Activated naive CD4-positive, alpha-beta T cell (primary cell): ENCODE results near the gene DNM3.
"Not testable (repeated sequence)": the region's sequence is repeated elsewhere in the genome, so short reads cannot be mapped to it uniquely, and the experiment has no call there.

Experiments used
- DNase-seq, 4 experiments: peaks; one replicate each; lab custom pipeline; 2025; lab: John Stamatoyannopoulos, UW

DNM3 gene

DNA sequence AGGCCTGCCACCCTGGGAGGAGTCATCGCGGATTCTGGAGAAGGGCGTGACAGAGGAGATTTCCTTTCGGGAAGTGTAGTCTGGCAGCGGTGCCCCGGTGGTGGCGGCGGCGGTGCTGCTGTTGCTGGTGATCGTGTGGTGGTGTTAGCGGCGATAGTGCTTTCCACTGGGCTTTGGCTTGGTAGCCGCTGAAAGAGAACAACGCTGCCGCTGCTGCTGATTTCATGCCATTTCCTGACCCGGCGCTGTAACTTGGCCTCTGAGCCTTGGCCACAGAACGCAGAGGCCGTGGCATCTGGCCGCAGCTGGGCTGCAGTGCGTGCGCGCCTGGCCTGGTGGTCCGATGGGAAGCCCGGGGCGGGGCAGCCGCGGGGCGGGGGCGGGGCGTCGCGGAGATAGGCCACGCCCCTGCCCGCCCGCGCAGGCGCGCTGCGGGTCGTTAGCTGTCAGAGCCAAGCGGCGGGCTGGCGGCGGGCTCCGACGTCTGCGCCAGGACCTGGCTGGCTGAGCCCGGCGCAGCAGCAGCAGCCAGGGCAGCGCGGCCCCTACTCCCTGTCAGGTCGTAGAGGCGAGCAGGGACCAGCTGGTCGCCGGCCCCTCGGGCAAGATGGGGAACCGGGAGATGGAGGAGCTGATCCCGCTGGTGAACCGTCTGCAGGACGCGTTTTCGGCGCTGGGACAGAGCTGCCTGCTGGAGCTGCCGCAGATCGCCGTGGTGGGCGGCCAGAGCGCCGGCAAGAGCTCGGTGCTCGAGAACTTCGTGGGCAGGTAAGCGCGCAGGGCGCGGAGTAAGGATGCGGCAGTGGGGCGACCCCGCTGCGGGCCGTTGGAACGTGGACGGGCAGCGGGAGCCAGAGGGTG lies at the start of gene DNM3:
Gene DNM3, plus strand, starts transcription at position 449 of the 861 bp plus-strand sequence. Its CDS starts 159 bp downstream, at position 608.
- DNase-seq, result peak; percentile 33 to 76 (median 51)

DNA sequence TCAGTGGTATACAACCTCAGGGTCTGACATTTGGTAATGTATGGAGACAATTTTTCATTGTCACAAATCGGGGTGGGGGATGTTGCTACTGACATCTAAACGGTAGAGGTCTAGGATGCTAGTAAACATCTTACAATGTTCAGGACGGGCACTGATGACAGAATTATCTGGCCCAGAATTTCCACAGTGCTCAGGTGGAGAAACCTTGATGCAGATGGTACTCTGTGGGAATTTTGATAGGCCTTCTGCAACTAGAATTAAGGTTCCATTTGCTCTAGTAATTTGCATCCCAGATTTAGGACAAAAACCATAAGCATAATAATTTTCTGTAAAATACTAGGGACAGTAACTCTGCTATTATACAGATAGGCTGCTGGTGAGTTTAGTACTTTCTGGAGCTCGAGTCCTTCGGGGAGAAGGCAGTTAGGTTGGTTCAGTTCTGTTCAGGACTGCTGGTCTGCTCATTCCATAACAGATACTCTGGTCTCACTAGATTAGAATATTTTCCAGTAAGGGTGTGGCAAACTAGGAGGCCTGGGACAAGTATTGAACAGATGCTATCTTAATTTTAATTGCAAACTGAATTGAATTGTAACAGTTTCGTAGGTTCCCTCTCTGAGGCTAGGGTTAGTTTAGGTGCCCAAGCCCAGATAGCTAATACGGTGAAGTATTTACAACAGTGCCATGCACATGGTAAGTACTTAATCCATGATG lies 48.5 kb upstream of the DNM3 start:
- no peak for DNase-seq

DNA sequence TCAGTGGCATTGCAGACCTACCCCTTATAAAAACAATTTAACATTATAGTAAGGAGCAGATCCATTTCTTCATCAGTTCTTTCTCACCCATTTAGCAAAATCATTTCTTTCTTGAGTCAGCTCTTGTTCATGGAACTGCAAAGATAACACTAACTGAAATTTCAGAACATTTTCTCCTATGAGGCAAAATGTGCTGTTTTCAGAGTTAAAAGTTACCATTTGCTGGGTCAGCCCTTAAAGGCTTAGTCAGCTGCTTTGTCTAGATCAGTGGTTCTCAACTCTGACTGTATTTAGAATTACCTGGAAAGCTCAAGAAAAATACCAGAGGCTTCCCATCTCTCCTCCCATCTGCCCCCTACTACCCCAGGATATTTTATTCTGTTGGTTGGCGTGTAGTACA lies 47.7 kb upstream of the DNM3 start:
- no peak for DNase-seq

DNA sequence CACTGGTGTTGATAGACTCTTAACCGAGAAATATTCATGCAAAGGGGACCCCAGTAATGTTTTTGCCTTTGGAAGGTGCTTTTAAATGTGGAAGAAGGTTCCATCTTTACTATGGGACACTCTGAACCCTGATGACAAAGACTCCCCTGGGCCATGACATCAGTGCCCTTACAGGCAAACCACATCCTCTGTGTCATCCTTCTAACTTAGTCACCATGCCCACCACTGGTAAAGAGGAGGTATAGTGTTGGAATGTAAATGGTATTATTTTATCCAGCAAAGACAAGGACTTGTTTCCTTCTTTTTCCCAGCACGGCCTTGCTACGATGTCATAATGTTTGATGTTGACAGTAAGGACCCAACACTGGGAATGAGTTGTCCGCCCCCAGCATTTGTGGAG lies 47.2 kb upstream of the DNM3 start:
- peak in 1 of 4 experiments; percentile 8 for DNase-seq

DNA sequence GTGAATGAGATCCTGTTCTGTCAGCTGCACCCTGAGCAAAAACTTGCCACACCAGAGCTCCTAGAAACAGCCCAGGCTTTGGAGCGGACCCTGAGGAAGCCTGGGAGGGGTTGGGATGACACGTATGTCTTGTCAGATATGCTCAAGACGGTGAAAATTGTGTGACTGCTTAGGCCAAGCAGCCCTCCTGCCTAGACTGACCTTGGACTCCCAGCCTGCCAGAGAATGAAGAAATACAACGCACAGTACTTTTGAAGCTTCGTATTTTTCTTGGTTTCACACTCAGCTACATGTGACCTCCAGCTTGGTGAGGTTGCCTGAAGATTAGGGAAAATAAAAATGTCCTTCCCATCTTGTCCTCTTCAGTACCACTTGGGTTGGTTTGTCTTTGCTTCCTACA lies 44.7 kb upstream of the DNM3 start:
- no peak for DNase-seq

DNA sequence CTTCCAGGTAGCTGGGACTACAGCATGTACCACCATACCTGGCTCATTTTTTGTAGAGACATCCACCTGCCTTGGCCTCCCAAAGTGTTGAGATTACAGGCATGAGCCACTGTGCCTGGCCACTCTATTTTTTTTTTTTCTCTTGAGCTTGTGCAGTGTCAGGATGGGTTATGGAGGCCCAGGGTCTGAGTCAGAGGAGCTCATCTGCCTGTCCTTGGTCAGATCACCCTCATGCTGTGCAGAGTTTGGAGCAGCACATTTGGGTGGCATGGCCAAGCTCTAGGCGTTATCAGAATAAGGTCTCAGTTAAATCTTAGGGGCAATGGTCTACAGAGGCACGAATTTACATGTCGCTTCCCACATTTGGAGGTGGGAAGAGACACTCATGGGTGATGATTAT lies 43.0 kb upstream of the DNM3 start:
- no peak for DNase-seq

DNA sequence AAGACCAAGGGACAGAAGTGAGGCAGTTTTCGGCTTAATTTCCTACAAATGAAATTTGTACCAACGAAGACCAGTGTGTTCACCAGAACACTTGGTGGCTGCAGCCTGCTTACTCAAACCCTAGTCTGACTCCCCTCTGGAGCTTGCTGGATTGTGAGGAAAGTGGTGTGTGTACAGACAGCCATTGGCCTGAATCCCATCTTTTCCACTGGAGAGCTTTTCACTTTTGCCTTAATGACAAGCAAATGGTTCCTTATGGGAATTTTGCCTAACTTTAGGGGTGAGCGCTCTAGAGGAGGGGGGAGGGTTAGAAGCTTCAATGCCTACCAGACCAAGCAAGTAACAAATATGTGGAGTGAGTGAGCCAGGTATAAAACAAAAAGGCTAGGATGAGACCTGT lies 42.5 kb upstream of the DNM3 start:
- DNase-seq, result no peak

DNA sequence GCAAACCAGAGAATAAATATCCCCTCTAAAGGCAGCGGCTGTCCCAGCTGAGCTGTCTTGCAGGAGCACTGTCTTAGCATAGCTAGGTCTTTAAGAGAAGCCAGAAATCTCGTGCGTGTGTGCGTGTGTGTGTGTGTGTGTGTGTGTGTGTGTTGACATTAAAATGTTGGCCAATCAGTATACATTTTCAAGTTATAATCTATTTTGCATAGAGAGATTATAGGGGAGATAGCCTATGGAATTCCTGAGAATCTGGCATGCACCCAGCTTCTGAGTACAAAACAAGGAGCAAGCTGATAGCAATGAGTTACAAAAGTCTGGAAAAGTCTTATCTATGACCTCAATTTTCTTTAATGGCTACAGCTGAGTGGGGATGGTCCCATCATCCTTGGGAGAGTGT lies 42.1 kb upstream of the DNM3 start:
- DNase-seq, result no peak

DNA sequence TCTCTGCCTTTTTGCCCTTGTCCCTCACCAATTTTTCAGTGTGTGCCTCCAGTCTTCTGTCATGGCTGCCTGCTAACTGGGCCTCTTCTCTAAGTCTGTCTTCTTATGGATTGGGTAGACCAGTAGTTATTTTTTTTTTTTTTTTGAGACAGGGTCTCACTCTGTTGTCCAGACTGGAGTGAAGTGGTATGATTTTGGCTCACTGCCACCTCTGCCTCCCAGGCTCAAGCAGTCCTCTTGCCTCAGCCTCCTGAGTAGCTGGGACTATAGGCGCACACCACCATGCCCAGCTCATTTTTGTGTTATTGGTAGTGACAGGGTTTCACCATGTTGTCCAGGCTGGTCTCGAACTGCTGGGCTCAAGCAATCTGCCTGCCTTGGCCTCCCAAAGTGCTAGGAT lies 41.6 kb upstream of the DNM3 start:
- DNase-seq, result not testable (repeated sequence)

DNA sequence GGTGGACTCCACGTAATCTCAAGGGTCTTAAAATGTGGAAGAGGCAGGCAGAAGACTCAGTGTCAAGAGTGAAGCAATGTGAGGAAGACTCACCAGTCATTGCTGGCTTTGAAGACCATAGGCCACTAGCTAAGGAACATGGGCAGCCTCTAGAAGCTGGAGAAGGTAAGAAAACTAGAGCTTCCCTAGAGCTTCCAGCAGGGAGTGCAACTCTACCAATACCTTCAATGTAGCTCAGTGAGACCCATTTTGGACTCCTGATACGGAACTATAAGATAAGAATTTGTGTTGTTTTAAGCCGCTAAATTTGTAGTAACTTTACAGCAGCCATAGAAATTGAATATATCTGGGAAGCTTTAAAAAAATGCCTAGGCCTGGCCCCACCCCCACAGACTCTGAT lies 41.0 kb upstream of the DNM3 start:
- DNase-seq, result no peak

DNA sequence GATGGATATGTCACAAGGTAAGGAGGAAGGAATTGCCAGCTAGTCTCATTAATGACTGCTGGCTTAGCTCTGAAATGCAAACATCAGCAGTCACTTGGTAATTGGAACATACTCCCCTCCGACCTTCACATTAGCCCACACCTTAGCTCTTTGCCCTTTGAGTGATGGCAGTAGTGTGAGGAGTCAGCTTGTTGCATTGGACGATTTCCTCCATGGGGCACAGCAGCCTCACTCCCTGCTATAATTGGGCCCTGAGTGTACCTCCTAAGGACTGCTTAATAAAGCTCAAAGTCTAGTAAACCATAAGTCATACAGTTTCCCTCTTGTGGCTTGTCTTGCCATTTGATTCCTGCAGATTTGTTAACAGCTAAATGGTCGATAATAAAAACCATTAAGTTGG lies 40.4 kb upstream of the DNM3 start:
- no peak for DNase-seq

DNA sequence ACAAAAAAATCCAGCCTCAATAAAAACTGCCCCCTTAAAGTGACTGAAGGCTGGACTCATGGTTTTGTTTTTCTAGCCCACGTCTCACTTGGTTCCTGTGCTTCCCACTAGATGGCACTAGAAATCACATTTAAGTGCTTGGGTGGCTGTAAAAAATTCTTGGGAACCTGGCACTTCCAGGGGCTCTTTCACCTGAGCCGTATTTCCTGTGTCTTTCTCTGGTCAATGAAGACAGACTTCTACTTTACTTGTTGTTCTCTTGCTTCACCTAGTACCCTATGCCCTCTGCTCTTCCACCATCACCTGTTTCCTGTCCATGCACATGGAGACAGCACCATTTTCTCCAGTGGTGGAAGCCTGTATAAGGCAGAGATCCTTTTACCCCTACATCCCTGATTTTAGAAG lies 39.8 kb upstream of the DNM3 start:
- DNase-seq, result no peak

DNA sequence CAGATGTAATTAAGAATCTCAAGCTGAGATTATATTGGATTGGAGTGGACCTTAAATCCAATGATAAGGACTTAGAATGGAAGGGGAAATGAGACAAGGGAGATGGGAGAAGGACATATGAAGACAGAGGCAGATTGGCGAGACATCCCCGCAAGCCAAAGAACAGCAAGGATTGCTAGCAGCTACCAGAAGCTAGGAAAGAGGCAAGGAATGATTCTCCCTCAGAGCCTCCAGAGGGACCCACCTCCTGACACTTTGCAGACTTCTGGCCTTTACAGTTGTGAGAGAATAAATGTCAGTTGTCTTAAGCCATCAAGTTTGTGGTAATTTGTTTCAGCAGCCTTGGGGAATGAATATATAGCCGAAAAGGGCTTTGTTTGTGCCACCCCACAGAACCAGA lies 39.1 kb upstream of the DNM3 start:
- no peak for DNase-seq

DNA sequence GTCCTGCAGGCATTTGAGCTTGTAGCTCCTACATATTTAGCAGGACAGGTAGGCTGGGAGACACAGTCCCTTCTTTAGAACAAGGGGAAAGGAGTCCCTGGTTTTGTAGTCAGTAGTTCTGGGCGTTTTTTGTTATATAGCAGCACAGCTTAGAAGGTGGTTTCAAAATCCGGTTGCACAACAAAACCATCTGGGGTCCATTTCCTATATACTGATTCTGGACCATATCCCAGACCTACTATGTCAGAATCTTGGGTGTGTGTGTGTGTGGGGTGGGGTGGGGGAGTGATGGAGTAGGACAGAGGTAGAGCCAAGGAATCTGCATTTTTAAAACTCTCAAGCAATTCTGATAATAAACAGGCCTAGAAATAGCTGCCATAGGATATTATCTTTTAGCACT lies 38.3 kb upstream of the DNM3 start:
- DNase-seq, result no peak

DNA sequence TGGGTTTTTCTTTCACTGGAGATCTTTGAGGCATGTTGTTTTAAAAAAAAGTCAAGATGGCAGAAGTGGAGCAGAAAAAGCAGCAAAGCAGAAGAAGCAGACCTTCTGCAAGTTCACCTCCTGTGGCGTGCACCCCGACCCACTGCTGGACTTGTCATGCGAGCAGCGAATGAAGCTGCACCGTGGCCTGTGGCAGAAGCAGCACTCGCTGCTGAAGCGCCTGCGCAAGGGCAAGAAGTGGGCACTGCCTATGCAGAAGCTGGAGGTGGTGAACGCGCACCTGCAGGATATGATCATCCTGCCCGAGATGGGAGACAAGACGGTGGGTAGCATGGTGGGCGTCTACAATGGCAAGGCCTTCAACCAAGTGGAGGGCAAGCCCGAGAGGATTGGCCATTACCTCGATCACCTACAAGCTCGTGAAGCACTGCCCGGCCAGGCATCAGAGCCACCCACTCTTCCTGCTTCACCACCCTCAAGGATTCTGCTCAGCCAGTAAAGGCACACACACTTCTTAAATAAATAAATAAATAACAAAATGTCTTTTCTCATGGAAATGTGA lies 37.8 kb upstream of the DNM3 start:
- DNase-seq, result no peak

DNA sequence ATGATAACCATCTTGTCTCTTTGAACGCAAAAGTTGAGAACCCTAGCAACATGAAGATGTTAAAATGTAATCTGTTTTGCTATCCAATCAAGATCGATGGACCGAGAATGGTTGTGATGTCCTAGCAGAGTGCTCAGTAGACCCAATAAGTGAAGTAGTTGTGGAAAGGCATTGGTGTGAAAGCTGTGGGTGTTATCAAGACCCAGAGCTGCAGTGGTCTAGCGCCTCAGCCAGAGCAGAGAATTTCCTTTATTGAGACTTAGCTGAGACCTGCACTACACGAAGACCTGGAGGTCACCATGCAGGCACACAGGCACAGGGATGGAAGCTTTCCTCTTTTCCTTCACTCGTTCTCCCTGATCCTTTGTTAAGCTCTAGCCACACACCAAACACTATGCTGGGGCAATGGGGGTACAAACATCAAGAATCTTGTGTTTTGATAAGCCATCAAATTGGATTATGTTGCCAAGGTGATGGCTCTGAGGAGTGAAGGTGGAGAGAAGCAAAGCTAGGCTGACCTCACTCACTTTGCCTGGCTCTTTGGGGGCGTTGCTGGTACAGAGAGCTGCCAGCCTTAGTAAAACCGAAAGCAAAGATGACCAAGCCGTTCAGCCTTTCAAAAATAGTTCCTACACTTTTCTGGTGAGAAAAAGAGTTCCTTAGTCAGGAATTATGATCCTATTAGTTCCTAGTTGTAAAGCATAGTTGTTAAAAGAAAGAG lies 35.7 kb upstream of the DNM3 start:
- DNase-seq, result no peak

DNA sequence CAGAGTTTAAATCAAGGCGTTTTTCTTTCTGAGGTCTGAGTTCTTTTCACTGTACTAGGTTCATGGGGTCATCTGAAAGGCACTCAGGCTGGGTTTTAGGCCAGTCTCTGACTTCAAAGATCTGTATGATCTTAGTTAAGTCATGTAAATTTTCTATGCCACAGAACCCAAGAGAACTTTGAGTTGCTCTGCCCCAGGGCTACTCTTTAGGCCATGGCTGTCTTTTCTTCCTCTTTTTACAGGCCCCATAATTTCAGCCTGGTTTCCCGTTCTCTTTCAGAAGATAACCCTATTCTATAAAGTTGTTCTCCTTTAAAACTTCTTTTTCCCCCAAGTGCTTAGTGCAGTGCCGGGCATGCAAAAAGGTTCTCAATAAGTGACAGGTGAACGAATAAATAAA lies 33.7 kb upstream of the DNM3 start:
- DNase-seq, result no peak

DNA sequence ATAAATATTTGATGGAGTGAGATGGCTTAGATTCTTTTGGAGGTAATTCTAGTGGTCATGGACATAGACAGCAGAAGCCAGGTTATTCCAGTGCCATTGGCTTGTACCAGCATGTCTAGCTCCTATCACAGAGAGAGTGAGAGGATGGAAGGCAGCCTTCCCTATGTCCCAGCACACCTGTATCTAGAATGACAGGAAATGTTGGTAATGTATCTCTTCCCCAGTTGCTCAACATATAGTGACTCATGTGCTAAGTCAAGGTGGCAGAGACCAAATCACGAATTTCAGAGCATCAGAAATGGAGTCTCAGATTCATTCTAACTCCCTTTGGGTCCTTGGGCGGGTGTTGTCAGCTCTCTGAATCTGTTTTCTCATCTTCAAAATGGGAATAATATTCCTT lies 31.5 kb upstream of the DNM3 start:
- DNase-seq, result no peak

DNA sequence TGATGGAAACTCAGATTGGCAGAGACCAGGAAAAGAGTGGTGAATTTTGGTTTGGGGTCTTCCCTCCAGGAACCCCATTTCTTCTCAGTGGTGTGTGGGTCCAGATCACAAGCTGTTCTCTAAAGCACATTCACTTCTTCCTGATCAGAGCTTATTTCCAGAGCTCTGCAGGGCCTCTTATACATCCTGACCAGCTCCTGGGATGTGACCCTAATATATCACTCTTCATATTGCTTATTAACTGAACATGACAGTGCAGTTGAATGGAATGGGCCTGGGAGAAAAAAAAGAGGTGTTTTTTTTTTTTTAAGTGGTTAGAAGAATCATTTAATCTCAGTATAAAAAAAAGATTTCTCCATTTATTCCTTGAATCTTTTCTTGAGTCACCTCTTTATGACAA lies 29.6 kb upstream of the DNM3 start:
- no peak for DNase-seq

DNA sequence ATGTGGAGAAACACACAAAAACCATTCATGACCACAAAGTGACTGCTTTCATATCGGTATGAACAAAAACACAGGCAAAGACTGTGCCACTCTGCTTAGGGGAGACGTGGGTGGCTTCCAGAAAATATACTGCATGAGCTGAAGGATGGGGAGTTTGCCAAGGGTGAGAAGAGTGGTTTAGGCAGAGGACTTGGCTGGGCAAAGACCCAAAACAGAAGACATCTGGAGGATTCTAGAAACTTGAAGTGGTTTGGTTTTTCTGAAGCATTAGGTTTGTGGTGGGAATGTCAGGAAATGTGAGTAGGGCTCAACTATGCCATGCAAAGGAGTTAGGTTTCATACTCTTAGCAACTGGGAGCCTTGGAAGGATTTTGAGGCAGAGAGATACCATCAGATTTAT lies 26.6 kb upstream of the DNM3 start:
- DNase-seq, result no peak

DNA sequence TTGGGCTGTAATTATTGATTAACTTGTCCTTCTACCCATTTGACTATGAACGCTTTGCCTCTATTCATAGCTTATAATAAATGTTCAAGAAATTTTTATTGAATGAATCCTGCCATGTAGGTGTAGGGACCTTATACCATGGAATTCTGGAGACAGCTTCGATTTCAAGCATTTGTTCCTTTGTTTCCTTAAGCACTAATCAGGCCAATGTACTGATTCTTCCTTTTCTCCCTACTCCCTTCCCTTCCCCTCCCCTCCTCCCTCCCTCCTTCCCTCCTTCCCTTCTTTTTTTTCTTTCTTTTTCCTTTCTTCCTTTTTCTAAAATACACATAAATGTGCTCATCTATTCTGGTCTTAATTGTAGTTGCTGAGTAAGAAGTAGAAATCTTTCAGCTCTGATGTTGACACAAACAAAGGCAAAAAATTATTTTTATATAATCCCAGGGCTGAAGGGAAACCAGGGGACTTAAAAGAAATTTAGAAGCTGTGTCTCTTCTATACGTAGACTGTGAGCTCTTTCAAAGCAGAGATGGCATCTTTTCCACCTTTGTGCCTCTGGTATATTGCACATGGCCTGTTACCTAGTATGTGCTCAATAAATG lies 24.9 kb upstream of the DNM3 start:
- DNase-seq, result no peak
